ENCODE measurements around the gene PLXNA3.

Gene PLXNA3

GRCh38 chrX:154460326-154460725 lies 2.2 kb downstream of the PLXNA3 start:
- DNase-seq, result peak; percentile 43 to 87

GRCh38 chrX:154462396-154462795 lies 4.3 kb downstream of the PLXNA3 start:
- DNase-seq, result no peak

GRCh38 chrX:154463611-154464220 lies 5.6 kb downstream of the PLXNA3 start:
- no peak for DNase-seq

GRCh38 chrX:154464806-154465365 lies 6.8 kb downstream of the PLXNA3 start:
- no peak for DNase-seq

- no peak for DNase-seq
These were observed 7.5 kb downstream of the PLXNA3 start for GRCh38 chrX:154465601-154466000.

GRCh38 chrX:154466036-154466435 lies 8.0 kb downstream of the PLXNA3 start:
- DNase-seq, result no peak

GRCh38 chrX:154466907-154467306 lies 8.8 kb downstream of the PLXNA3 start:
- no peak for DNase-seq

GRCh38 chrX:154467556-154467955 lies 9.5 kb downstream of the PLXNA3 start:
- no peak for DNase-seq

GRCh38 chrX:154468217-154468616 lies 10.1 kb downstream of the PLXNA3 start:
- DNase-seq, result no peak

GRCh38 chrX:154469114-154469513 lies 11.0 kb downstream of the PLXNA3 start:
- no peak for DNase-seq

GRCh38 chrX:154469880-154470279 lies 11.8 kb downstream of the PLXNA3 start:
- no peak for DNase-seq

- no peak for DNase-seq
These were observed 12.4 kb downstream of the PLXNA3 start for GRCh38 chrX:154470434-154470833.

GRCh38 chrX:154470914-154471568 lies 13.0 kb downstream of the PLXNA3 start:
- no peak for DNase-seq

- no peak for DNase-seq
These were observed 14.0 kb downstream of the PLXNA3 start for GRCh38 chrX:154471839-154472684.

- DNase-seq, result no peak
These were observed 14.9 kb downstream of the PLXNA3 start for GRCh38 chrX:154472685-154473632.

- no peak for DNase-seq
These were observed 15.6 kb downstream of the PLXNA3 start for GRCh38 chrX:154473683-154474082.

GRCh38 chrX:154476821-154477220 lies 18.7 kb downstream of the PLXNA3 start:
- DNase-seq, result no peak

- no peak for DNase-seq
These were observed 19.9 kb downstream of the PLXNA3 start for GRCh38 chrX:154477891-154478477.

- DNase-seq, result peak; percentile 64 to 82
These were observed 20.9 kb downstream of the PLXNA3 start, which contains the start of gene LAGE3 for GRCh38 chrX:154478728-154479622. Gene LAGE3 (minus strand): TSS chrX:154479281. CDS start chrX:154478915, 366 bp downstream.

- DNase-seq, result no peak
These were observed 23.1 kb downstream of the PLXNA3 start for GRCh38 chrX:154481195-154481594.
